GM12873 (cell line): ENCODE results near the gene ITIH5.

Experiments used
- CTCF ChIP-seq: IDR thresholded peaks from 2 replicates; pipeline ENCODE4 v1.5.1; 2012; ENCODE audit warnings: low read depth, mild to moderate bottlenecking, moderate library complexity, low read length, control low read depth; ENCODE audit not compliant: insufficient read depth; ENCODE audit errors: missing control alignments

The ITIH5 gene

DNA sequence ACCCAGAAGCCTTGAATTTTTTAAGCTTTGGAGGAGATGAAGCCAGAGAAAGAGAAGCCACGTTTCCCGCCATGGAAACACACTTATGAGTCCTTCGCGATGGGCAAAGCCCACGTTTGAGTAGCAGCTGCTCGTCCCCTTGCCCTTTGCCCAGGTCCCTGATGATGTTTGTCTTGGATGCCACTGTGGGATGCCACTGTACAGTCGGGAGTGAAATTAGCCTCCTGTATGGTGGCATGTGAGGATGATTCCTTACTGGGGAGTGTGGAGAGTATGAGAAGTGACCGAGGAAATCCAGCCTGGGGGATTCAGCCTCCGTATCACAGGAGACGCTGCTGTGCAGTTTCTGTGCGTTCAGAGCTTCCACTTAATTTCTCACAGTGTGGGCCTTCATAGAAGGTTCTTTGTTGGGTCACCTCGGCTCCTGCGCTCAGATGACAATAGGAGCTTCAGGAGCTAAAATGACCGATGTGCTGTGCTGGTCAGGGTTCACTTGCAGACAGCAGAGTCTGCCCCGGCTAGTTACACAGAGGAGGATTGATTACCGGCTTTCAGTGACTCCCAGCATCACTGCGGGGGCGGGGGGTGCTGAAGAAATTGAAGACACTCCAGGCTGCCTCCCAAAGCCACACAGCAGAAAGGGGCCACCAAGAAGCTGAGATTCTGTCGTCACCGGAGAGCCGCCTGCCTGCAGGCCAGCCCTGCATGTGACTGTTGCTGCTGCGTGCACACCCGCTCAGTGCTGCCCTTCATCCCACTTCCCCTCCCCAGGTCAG is 133.9 kb downstream of the ITIH5 start:
- no peak for TF ChIP-seq CTCF

DNA sequence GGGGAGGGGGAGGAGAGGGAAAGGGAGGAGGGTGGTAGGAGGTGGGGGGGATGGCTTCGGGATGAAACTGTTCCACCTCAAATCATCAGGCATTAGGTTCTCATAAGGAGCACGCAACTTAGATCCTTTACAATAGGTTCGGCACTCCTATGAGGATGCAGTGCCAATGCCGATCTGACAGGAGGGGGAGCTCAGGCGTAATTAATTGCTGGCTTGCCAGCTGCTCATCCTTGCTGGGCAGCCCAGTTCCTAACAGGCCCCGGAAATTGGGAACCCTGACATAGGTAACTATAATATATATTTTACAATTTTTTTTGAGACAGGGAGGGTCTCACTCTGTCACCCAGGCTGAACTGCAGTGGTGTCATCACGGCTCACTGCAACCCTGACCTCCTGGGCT is 137.1 kb downstream of the ITIH5 start:
- no peak for TF ChIP-seq CTCF

DNA sequence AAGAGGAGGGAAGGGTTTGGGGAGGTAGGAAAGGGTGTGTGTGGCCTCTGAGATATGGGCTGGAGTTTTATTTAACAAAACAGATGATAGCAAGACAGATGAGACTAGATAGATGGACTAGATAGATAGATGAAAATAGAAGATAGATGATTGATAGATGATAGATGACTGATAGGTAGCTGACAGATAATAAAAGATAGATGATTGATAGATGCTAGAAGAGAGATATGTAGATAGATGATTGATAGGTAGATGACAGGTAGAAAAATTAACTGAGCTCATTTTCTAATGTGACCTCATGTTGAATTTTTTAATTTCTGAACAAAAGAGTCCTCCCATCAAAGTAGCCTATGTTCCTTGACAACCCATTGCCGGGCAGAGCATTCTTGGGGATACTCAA is 139.3 kb downstream of the ITIH5 start:
- no peak for TF ChIP-seq CTCF

GRCh38 chr10:7526017-7526400 is 140.8 kb downstream of the ITIH5 start:
- no peak for TF ChIP-seq CTCF

DNA sequence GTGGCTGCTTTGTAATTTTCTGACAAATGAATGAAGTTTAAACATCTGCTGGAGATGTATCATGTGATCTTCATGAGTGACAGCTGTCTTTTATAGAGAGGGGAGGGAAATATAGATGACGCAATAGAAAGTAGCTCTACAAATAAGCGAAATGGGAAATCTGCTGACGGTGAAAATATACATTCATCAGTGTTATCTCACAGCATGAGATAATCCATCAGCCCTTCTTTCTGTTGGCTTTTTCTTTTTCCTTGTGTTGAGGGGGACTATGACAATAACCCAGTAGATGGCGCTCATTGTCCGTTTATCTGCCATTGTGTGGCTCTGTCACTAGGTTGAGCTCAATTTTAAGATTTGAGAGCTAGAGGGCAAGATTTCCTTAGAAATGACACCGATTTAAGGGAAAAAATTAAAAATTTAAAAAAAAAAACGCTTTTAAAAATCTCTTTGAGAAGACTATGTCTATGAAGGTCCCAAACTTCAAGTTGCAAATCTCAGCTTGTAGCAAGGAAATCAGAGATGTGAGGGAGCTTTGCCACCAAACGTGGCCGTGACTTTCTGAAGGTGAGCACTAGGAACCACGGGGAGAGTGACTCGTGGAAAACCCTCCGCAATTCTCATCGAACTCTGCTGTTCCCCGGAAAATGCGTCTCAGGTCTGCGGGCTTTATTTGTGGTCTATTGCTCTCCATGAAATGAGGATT is 141.3 kb downstream of the ITIH5 start:
- peak; percentile 70 for TF ChIP-seq CTCF

DNA sequence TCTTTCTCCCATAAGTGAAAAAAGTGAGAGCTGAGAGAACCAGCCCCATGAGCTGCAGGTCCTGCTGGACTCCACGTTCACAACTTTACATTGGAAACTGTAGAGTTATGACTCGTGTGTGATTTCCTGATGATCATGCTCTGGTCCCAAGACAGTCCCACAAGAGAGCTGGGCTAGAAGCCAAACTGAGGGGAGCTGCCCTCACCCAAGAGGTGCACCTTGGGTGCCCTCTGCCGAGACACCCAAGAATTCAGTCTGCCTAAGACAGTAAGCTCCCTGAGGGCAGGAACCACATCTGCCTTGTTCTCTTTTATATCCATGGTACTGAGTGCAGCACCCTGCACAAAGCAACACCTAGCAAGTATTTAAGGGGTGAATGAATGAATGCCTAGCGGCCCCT is 143.1 kb downstream of the ITIH5 start:
- no peak for TF ChIP-seq CTCF
